K562 (cell line): Measurements from ENCODE around the gene MARS1. TPM values are rescaled to one million over a fixed set of nuclear protein-coding genes. Genes with fewer than 3 reads are reported as not detected.

Source experiments
- FOXK1 ChIP-seq: sonication (generic); formaldehyde crosslinking; IDR thresholded peaks from 2 replicates; pipeline ENCODE4 v1.8.0; 2022; ENCODE audit warnings: missing genetic modification reagents, mild to moderate bottlenecking, borderline replicate concordance
- HDAC1 ChIP-seq, 2 experiments: fragments of 450-650 bp; IDR thresholded peaks; 2 replicates each; pipeline ENCODE4 v1.6.1; 2016 to 2017; ENCODE audit warnings: inconsistent platforms in 1 of 2, mild to moderate bottlenecking in 1 of 2, moderate library complexity in 1 of 2
- HDGF ChIP-seq: fragments of 450-650 bp; IDR thresholded peaks from 2 replicates; pipeline ENCODE4 v1.6.1; 2016
- SMC3 ChIP-seq: conservative IDR thresholded peaks from 2 replicates; pipeline ENCODE4 v1.6.1; 2011; ENCODE audit warnings: low read depth, low read length, improper control_type of control experiment; ENCODE audit not compliant: insufficient read depth
- TEAD4 ChIP-seq, 2 experiments: sonication (generic) in 1 of 2; formaldehyde crosslinking in 1 of 2; IDR thresholded peaks; 2 replicates each; pipeline versions ENCODE4 v1.6.1 to v1.8.0; 2012 to 2022; ENCODE audit warnings: borderline replicate concordance in 1 of 2, inconsistent platforms in 1 of 2, low read length in 1 of 2, mild to moderate bottlenecking in 1 of 2, missing genetic modification reagents in 1 of 2
- ZFP36 ChIP-seq: fragments of 150-350 bp; IDR thresholded peaks from 2 replicates; pipeline ENCODE4 v1.6.1; 2018; ENCODE audit warnings: low read length, low read depth; ENCODE audit not compliant: partially characterized antibody
- polyA plus RNA-seq, 8 experiments: library from polyadenylated mRNA; depleted of rRNA in 4 of 8; stranded (reverse) in 5 of 8; unstranded in 3 of 8; fragments of >200 nt; fragmentation: Nextera tagmentation in 2 of 8; fragmentation: Illumina TruSeq in 1 of 8; extraction: Ambion mirVana in 2 of 8; extraction: Trizol in 1 of 8; gene quantifications; 2 replicates each; pipeline versions ENCODE4 v1.2.1 to v1.2.3, GENCODE V29; 2011 to 2014; ENCODE audit warnings: inconsistent platforms in 1 of 8, missing spikeins in 1 of 8
- total RNA-seq, 7 experiments: library from RNA; depleted of rRNA in 6 of 7; stranded (reverse); fragments of >200 nt in 6 of 7; fragmentation: Illumina TruSeq in 2 of 7; extraction: Trizol in 2 of 7; gene quantifications; 2 replicates each; pipeline versions ENCODE4 v1.2.1 to v1.2.3, GENCODE V29; 2011 to 2021; ENCODE audit warnings: low replicate concordance in 1 of 7
- TF ChIP-seq, protein P1 (sequence below): fragments of 450-650 bp; IDR thresholded peaks from 2 replicates; pipeline ENCODE4 v1.6.1; 2016; ENCODE audit warnings: mild to moderate bottlenecking, moderate library complexity
- TF ChIP-seq, protein P2 (sequence below), 3 experiments: fragments of 200-800 bp in 1 of 3; fragments of 250-450 bp in 1 of 3; fragments of 450-650 bp in 1 of 3; sonication (Bioruptor Pico) in 1 of 3; sonication (Bioruptor generic) in 1 of 3; formaldehyde crosslinking in 1 of 3; IDR thresholded peaks; 2 replicates each; pipeline versions ENCODE4 v1.6.1 to v1.8.0; 2016 to 2022; ENCODE audit warnings: mild to moderate bottlenecking in 2 of 3, missing genetic modification characterization in 2 of 3, missing compliant biosample characterization in 1 of 3, moderate library complexity in 1 of 3
- TF ChIP-seq, protein P3 (sequence below): fragments of 450-650 bp; formaldehyde crosslinking; IDR thresholded peaks from 2 replicates; pipeline ENCODE4 v1.4.0; 2022; ENCODE audit warnings: missing genetic modification characterization

The MARS1 gene
- total and polyA plus RNA-seq, 9 of the 15 experiments (the other 6 are each of a cell fraction or from before 2014, with no cell fraction given), result 117 to 382 (median 220) TPM

DNA sequence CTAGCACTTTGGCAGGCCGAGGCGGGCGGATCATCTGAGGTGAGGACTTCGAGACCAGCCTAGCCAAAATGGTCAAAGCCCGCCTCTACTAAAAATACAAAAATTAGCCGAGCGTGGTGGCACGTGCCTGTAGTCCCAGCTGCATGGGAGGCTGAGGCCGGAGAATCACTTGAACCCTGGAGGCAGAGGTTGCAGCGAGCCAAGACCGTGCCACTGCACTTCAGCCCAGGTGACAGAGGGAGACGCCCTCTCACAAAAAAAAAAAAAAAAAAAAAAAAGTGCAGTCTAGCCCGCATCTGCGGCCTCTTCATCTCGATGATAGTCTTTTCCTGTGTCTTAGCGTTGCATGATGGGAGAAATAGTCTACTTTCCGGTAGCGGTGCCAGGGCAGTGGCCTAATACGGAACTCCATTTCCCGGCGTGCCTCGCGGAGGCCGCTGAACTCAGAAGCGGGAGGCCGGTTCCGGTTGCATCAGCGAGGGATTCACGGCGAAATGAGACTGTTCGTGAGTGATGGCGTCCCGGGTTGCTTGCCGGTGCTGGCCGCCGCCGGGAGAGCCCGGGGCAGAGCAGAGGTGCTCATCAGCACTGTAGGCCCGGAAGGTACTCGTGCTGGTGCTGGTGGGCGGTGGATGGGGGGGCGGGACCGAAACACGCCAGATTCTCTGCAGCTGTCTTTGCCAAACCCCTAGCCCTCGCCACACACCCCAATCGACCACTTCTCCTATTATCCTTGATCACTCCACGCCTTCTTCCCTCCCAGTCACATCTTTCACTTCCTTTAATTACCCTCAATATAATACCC is at the start of gene MARS1 (continued):
- TF ChIP-seq ZFP36 (peak; percentile 35), FOXK1 (CRISPR knock-in tag) (peak; percentile 92; the same call in 1 of the 2 replicates), HDGF (0 out of 2 replicates have a peak, but pooled peaks have one; percentile 54), HDAC1 (IDR thresholded peaks at IDR 0.05) (peak in 1 of 2 experiments; percentile 86; a peak in 2 of 4 replicates), SMC3 (no peak), TEAD4 (IDR thresholded peaks at IDR 0.05; ENCODE audit: low read length) (no peak), TEAD4 (CRISPR knock-in tag; IDR thresholded peaks at IDR 0.05; ENCODE audit: borderline replicate concordance) (no peak)
- TF ChIP-seq, protein P1, sequence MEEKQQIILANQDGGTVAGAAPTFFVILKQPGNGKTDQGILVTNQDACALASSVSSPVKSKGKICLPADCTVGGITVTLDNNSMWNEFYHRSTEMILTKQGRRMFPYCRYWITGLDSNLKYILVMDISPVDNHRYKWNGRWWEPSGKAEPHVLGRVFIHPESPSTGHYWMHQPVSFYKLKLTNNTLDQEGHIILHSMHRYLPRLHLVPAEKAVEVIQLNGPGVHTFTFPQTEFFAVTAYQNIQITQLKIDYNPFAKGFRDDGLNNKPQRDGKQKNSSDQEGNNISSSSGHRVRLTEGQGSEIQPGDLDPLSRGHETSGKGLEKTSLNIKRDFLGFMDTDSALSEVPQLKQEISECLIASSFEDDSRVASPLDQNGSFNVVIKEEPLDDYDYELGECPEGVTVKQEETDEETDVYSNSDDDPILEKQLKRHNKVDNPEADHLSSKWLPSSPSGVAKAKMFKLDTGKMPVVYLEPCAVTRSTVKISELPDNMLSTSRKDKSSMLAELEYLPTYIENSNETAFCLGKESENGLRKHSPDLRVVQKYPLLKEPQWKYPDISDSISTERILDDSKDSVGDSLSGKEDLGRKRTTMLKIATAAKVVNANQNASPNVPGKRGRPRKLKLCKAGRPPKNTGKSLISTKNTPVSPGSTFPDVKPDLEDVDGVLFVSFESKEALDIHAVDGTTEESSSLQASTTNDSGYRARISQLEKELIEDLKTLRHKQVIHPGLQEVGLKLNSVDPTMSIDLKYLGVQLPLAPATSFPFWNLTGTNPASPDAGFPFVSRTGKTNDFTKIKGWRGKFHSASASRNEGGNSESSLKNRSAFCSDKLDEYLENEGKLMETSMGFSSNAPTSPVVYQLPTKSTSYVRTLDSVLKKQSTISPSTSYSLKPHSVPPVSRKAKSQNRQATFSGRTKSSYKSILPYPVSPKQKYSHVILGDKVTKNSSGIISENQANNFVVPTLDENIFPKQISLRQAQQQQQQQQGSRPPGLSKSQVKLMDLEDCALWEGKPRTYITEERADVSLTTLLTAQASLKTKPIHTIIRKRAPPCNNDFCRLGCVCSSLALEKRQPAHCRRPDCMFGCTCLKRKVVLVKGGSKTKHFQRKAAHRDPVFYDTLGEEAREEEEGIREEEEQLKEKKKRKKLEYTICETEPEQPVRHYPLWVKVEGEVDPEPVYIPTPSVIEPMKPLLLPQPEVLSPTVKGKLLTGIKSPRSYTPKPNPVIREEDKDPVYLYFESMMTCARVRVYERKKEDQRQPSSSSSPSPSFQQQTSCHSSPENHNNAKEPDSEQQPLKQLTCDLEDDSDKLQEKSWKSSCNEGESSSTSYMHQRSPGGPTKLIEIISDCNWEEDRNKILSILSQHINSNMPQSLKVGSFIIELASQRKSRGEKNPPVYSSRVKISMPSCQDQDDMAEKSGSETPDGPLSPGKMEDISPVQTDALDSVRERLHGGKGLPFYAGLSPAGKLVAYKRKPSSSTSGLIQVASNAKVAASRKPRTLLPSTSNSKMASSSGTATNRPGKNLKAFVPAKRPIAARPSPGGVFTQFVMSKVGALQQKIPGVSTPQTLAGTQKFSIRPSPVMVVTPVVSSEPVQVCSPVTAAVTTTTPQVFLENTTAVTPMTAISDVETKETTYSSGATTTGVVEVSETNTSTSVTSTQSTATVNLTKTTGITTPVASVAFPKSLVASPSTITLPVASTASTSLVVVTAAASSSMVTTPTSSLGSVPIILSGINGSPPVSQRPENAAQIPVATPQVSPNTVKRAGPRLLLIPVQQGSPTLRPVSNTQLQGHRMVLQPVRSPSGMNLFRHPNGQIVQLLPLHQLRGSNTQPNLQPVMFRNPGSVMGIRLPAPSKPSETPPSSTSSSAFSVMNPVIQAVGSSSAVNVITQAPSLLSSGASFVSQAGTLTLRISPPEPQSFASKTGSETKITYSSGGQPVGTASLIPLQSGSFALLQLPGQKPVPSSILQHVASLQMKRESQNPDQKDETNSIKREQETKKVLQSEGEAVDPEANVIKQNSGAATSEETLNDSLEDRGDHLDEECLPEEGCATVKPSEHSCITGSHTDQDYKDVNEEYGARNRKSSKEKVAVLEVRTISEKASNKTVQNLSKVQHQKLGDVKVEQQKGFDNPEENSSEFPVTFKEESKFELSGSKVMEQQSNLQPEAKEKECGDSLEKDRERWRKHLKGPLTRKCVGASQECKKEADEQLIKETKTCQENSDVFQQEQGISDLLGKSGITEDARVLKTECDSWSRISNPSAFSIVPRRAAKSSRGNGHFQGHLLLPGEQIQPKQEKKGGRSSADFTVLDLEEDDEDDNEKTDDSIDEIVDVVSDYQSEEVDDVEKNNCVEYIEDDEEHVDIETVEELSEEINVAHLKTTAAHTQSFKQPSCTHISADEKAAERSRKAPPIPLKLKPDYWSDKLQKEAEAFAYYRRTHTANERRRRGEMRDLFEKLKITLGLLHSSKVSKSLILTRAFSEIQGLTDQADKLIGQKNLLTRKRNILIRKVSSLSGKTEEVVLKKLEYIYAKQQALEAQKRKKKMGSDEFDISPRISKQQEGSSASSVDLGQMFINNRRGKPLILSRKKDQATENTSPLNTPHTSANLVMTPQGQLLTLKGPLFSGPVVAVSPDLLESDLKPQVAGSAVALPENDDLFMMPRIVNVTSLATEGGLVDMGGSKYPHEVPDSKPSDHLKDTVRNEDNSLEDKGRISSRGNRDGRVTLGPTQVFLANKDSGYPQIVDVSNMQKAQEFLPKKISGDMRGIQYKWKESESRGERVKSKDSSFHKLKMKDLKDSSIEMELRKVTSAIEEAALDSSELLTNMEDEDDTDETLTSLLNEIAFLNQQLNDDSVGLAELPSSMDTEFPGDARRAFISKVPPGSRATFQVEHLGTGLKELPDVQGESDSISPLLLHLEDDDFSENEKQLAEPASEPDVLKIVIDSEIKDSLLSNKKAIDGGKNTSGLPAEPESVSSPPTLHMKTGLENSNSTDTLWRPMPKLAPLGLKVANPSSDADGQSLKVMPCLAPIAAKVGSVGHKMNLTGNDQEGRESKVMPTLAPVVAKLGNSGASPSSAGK, result peak; percentile 74
- TF ChIP-seq, protein P2, sequence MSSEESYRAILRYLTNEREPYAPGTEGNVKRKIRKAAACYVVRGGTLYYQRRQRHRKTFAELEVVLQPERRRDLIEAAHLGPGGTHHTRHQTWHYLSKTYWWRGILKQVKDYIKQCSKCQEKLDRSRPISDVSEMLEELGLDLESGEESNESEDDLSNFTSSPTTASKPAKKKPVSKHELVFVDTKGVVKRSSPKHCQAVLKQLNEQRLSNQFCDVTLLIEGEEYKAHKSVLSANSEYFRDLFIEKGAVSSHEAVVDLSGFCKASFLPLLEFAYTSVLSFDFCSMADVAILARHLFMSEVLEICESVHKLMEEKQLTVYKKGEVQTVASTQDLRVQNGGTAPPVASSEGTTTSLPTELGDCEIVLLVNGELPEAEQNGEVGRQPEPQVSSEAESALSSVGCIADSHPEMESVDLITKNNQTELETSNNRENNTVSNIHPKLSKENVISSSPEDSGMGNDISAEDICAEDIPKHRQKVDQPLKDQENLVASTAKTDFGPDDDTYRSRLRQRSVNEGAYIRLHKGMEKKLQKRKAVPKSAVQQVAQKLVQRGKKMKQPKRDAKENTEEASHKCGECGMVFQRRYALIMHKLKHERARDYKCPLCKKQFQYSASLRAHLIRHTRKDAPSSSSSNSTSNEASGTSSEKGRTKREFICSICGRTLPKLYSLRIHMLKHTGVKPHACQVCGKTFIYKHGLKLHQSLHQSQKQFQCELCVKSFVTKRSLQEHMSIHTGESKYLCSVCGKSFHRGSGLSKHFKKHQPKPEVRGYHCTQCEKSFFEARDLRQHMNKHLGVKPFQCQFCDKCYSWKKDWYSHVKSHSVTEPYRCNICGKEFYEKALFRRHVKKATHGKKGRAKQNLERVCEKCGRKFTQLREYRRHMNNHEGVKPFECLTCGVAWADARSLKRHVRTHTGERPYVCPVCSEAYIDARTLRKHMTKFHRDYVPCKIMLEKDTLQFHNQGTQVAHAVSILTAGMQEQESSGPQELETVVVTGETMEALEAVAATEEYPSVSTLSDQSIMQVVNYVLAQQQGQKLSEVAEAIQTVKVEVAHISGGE (CRISPR knock-in tag; IDR thresholded peaks at IDR 0.05), result peak in 1 of 3 experiments; percentile 89; a peak in 2 of 6 replicates
- TF ChIP-seq, protein P3, sequence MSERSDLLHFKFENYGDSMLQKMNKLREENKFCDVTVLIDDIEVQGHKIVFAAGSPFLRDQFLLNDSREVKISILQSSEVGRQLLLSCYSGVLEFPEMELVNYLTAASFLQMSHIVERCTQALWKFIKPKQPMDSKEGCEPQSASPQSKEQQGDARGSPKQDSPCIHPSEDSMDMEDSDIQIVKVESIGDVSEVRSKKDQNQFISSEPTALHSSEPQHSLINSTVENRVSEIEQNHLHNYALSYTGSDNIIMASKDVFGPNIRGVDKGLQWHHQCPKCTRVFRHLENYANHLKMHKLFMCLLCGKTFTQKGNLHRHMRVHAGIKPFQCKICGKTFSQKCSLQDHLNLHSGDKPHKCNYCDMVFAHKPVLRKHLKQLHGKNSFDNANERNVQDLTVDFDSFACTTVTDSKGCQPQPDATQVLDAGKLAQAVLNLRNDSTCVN (CRISPR knock-in tag), result no peak
